H54 (cell line): ENCODE measurements around the gene SYNM.
"Not testable (repeated sequence)": the region's sequence is repeated elsewhere in the genome, so short reads cannot be mapped to it uniquely, and the experiment has no call there.

Experiments used
- DNase-seq: peaks from one replicate; pipeline ENCODE4 v3.0.0; 2011; ENCODE audit warnings: low spot score, mixed read lengths; ENCODE audit not compliant: insufficient read length
- FAIRE-seq: peaks from 3 replicates; lab custom pipeline; 2011; peaks lifted over from hg19 to GRCh38; lab: Jason Lieb, UNC
- POLR2A ChIP-seq: IDR thresholded peaks from 2 replicates; pipeline ENCODE4 v1.6.1; 2011; ENCODE audit warnings: low read depth, mild to moderate bottlenecking, low read length

The SYNM gene

DNA sequence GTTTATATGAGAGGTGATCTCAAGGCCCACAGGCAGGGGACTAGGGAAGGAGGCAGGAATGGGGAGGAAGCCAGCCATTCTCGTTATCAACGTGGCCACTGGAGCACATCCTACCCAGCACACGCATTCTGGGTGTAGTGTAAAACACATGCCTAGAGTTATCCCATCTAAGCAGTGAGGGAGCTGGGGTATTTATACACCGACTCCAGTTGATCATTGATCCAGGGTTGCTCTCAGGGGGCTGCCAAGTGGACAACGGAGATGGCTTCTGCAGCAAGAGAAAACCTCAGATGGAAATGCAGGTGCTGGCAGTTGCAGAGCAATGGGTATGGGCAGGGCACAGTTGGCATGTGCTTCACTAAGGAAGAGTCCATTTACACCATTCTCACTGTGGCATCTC, 30.4 kb upstream of the SYNM start:
- TF ChIP-seq POLR2A = no peak
- DNase-seq (no peak), FAIRE-seq (no peak)

DNA sequence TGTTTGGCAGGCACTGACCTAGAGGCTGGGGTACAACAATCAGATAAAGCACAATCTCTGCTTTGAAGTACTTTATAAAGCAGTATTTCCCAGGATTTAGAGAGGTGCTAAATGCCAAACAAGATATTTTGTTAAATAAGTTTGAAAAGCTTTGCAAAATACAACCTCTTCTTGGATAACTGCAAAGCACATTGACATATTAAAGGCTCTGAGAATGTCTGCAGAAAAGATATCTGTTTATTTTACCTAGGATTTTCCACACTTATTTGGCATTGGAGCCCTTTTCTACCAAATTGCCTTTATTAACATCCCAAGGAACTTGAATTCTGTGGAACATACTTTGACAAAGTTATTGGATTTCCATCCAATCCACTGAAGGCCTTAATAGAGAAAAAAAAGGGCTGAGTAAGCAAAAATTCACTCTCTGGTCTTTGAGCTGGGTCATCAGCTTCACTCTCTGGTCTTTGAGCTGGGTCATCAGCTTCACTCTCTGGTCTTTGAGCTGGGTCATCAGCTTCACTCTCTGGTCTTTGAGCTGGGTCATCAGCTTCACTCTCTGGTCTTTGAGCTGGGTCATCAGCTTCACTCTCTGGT, 29.7 kb upstream of the SYNM start:
- not testable (repeated sequence) for FAIRE-seq, DNase-seq

DNA sequence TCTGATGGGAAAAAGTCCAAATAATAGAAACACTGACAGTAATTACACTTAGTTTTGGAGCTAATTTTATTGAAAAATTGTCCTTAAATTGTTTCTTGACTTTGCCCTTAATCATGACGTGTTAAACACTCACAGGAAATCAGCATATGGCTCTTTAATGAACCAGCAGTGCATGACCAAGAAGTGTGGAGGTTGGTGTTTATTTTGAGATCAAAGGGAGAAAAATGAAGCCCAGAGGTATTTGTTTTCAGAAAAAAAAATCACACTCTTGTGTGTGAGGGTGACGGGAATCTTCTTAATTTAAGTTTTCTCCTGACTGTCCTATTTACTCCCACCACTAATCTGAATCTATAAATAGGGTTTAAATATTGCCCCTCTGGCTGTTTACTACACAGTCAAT, 28.8 kb upstream of the SYNM start:
- DNase-seq = no peak
- no peak for TF ChIP-seq POLR2A
- no peak for FAIRE-seq

DNA sequence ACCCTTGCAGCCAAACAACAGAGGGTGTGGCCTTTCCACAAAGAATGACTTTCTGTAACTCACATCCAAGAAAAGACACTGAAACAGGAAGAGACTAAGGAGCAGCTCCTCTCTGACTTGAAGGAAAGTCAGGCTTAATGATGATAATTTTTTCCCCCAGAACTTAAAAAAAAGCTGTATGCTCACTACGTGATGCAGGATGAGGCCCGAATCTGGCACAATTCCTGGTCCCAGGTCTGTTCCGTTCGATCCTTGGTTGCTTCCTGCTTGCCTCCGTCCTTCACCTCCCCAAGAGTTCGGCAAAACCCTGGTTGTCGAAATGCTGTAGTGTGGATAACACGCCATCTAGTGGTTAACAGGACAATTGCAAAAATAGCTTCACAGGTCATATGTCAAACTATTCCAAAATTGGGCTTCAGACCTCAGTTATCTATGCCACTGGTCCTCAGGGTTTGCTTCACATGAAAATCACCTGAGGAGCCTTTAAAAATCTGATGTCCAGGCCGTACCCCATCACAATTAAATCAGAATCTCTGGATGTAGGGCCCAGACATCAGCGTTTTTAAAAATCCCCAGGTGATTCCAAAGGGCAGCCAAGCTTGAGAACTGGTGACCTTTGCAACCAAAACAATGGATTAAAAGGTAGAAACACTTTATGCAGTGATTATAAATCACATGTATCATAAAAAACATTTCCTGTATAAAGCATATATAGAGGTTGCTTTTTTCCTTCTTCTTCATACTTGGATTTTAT, 28.1 kb upstream of the SYNM start:
- peak; percentile 39 for DNase-seq

DNA sequence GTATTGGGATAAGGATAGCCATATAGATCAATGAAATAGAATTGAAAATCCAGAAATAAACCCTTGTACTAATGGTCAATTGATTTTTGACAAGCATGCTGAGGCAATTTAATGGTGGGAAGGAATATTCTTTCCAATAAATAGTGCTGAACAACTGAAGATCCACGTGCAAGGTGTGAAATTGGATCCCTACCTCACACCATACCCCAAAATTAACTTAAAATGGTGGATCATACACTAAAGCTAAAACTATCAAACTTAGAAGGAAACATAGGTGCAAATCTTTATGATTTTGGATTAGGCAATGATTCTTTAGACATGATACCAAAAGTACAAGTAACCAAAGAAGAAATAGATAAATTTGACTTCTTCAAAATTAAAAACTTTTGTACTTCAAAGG, 22.1 kb upstream of the SYNM start:
- DNase-seq (no peak), FAIRE-seq (no peak)
- TF ChIP-seq POLR2A = no peak

More for the DNA sequence above, 28.1 kb upstream of the SYNM start:
- TF ChIP-seq POLR2A = no peak
- FAIRE-seq = peak; percentile 80

DNA sequence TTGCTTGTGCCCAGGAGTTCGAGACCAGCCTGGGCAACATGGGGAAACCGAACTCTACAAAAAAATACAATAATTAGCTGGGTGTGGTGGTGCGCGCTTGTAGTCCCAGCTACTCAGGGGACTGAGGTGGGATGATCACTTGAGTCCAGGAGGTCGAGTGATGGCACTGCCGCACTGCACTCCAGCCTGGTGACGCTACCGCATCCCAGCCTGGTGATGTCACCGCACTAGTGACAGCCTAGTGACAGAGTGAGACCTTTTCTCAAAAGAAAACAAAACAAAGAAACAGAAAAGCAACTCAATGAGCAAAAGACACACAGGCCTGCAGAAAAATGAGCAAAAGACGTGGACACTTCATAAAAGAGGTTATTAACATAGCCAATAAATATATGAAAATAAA, 19.9 kb upstream of the SYNM start:
- FAIRE-seq (no peak), DNase-seq (no peak)
- no peak for TF ChIP-seq POLR2A

DNA sequence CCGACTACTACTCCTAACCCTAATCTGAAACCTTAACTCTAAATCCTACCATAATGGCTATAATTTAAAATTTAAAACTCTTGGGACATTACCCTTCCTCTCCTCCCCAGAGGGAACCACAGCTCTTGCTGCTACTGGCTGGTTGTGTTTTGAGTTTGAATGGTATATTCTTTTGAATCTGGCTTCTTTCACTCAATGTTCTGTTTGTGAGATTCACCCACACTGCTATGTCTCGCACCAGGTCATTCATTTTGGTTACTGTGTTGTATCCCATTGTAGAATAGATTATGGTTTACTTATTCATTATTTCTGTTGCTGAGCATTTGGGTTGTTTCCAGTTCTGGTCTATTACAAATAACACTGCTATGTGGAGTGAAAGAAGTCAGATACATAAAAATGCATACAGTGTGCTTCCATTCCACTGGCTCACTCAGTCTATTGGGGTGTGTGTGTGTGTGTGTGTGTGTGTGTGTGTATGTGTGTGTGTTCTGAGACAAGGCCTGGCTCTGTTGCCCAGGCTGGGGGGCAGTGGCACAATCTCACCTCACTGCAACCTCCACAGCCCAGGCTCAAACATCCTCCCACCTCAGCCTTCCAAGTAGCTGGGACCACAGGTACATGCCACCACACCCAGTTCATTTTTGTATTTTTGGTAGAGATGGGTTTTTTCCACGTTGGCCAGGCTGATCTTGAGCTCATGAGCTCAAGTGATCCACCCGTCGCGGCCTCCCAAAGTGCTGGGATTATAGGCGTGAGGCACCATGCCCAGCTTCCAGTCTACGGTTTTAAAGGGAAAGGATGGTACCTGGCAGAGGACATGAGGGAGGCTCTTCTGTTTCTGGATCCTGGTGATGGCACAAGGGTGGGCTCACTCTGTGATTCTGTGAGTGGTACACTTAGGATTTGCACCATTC, 19.2 kb upstream of the SYNM start:
- no peak for TF ChIP-seq POLR2A
- FAIRE-seq (no peak), DNase-seq (no peak)

DNA sequence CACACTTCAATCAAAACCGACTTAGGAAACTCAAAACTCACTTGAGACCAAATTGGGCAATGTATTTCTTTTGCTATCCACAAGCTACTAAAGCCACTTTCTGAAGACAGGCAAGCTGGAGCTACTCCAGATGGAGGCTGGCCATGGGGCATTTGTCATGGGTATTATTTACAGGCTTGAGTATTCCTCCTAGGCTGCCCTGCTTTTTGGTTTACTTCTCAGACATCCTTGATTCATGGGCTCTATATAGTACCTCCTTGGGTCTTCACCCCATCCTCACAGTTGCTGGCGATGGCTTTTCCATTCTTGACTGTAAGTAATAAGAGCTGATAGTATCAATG, 18.6 kb upstream of the SYNM start:
- no peak for DNase-seq
- no peak for TF ChIP-seq POLR2A
- FAIRE-seq = no peak

DNA sequence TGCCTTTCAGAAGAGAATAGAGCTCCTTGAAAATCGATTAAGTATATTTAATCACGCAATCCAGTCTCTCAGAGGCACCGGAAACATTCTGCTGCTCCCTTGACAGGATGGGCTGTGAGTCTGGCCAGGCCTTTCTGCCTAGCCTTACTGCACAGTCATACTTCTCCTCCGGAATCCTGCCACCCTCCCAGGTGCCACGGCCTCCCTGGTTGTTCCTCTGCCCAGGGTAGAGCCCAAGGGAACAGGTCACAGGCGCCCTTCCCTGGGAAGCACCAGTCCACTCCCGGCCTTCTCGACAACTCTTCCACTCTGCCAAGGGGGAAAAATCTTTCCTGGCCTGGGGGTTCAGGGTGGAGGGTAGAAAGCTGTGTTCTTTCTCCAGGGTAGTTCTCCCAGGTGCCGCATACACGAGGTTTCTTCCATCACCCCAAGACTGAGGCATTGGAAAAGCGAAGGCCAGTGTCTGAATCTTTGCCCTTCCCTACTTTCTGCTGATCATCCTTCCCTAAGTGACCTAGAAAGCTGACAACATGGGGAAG, 17.4 kb upstream of the SYNM start:
- FAIRE-seq (no peak), DNase-seq (no peak)
- no peak for TF ChIP-seq POLR2A

DNA sequence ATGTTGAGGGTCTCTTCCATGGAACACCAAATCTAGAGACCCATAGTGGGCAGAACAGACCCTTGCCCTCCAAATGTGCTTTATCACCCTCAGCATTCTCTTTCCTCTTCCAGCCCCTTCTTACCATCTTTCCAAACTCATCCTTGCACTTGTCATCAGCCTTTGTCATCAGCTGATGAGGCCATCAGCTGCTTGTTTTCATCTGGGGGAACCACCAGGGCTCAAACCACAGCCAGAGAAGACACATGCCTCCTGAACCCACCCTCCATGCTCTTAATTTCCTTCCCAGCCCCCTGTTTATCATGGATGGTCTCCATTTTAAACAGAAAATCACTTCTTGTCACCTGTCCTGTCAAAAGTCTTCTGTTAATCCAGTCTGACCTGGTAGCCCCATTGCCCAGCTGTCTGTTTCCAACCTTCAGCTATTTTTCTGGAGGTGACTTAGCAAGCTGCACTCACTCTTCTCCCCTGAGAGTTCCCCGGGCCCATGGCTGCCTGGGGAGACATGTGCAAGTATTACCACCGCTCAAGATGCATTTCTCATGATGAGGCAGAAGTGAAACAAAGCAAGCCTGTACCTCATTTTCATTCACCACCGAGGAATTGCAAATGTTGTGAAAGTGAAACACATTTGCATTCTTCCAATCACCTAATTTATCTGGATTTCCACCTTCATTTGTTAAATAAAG, 14.7 kb upstream of the SYNM start:
- no peak for DNase-seq
- TF ChIP-seq POLR2A = no peak
- no peak for FAIRE-seq

DNA sequence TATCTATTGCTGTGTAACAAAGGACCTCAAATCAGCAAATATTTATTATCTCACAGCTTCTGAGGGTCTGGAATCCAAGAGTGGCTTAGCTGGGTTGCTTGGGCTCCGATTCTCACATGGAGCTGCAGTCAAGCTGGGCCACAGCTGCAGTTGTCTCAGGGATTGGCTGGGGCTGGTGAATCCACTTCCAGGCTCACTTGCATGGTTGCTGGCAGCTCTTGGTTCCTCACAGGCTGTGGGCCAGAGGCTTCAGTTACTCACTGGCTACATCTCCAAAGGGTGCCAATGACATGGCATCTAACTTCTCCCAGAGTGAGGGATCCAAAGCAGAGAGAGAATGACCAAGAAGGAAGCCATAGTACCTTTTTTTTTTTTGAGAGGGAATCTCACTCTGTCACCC, 13.9 kb upstream of the SYNM start:
- FAIRE-seq (no peak), DNase-seq (no peak)
- TF ChIP-seq POLR2A = no peak

DNA sequence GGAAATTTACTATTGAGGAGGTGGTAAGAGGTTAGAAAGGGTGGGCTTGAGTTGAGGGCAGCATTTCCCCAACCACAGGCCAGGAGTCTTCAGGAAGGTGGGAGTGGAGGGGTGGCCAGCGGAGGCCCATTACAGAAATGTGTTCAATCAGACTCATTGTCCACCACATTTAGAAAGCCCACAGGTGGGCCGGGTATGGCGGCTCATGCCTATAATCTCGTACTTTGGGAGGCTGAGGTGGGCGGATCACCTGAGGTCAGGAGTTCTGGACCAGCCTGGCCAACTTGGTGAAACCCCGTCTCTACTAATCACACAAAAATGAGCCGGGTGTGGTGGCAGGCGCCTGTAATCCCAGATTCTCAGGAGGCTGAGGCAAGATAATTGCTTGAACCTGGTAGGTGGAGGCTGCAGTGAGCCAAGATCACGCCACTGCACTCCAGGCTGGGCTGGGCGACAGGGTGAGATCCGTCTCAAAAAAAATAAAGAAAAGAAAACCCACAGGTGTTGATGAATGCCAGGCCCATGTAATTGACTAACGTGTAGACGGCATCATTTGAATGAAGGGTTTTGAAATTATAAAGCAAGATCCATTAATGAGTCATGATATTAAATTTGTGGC, 12.2 kb upstream of the SYNM start:
- DNase-seq = no peak
- FAIRE-seq = no peak
- no peak for TF ChIP-seq POLR2A

DNA sequence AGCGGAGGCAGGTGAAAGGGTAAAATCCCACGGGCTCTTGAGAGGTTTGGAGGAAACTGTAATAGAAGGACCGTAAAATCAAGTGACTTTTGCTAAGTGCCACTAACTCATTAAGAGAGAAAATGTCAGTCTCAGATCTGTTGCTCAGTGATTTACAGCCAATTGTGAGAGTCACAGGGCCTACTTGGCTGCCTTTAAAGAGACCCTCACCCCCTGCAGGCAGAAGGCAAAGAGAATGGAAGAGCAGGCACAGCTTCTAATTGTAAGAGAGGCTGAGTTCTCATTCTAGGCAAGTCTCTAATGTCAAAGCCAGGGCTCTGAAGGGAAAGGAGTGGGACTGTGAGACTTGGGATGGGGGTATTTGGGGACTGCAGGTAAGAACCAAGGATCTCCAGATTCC, 9.3 kb upstream of the SYNM start:
- no peak for DNase-seq
- FAIRE-seq = no peak

More for the DNA sequence above, 9.3 kb upstream of the SYNM start:
- TF ChIP-seq POLR2A = no peak
